Astrocyte of the hippocampus (primary cell): ENCODE data around the gene FOCAD.
"Not testable (repeated sequence)": the region's sequence is repeated elsewhere in the genome, so short reads cannot be mapped to it uniquely, and the experiment has no call there.

ENCODE experiments used
- DNase-seq: peaks from one replicate; pipeline ENCODE4 v3.0.0; 2011; ENCODE audit warnings: low read depth, low spot score

FOCAD gene

GRCh38 chr9:20950707-20951106 is 266.6 kb downstream of the FOCAD start:
- no peak for DNase-seq

GRCh38 chr9:20962536-20963225 is 278.6 kb downstream of the FOCAD start:
- no peak for DNase-seq

- no peak for DNase-seq
Measured at GRCh38 chr9:20972684-20973083, 288.6 kb downstream of the FOCAD start.

GRCh38 chr9:20973246-20973947 is 289.3 kb downstream of the FOCAD start:
- DNase-seq, result not testable (repeated sequence)

GRCh38 chr9:20974191-20974938 is 290.3 kb downstream of the FOCAD start:
- DNase-seq, result not testable (repeated sequence)

GRCh38 chr9:20978249-20978648 is 294.2 kb downstream of the FOCAD start:
- no peak for DNase-seq

GRCh38 chr9:20980832-20981455 is 296.9 kb downstream of the FOCAD start:
- peak; percentile 82 for DNase-seq

GRCh38 chr9:20981486-20981885 is 297.4 kb downstream of the FOCAD start:
- DNase-seq, result peak; percentile 92

- no peak for DNase-seq
Measured at GRCh38 chr9:20984506-20984905, 300.4 kb downstream of the FOCAD start.

- DNase-seq, result no peak
Measured at GRCh38 chr9:20985851-20986600, 302.0 kb downstream of the FOCAD start.

GRCh38 chr9:20987521-20987920 is 303.5 kb downstream of the FOCAD start:
- no peak for DNase-seq

- no peak for DNase-seq
Measured at GRCh38 chr9:20988061-20988460, 304.0 kb downstream of the FOCAD start.

- DNase-seq, result no peak
Measured at GRCh38 chr9:20988671-20989315, 304.7 kb downstream of the FOCAD start.

- DNase-seq, result peak; percentile 62
Measured at GRCh38 chr9:20989923-20990341, 305.9 kb downstream of the FOCAD start.

- DNase-seq, result no peak
Measured at GRCh38 chr9:20990867-20991266, 306.8 kb downstream of the FOCAD start.

- DNase-seq, result no peak
Measured at GRCh38 chr9:20994486-20994885, 310.4 kb downstream of the FOCAD start.

- no peak for DNase-seq
Measured at GRCh38 chr9:20995616-20996015, 311.6 kb downstream of the FOCAD start.

- no peak for DNase-seq
Measured at GRCh38 chr9:20996809-20997208, 312.8 kb downstream of the FOCAD start.

- DNase-seq, result no peak
Measured at GRCh38 chr9:20997503-20998076, 313.5 kb downstream of the FOCAD start.

GRCh38 chr9:21001581-21001980 is 317.5 kb downstream of the FOCAD start:
- no peak for DNase-seq
